ENCODE results near the gene HOXD8.

HOXD8 gene

DNA sequence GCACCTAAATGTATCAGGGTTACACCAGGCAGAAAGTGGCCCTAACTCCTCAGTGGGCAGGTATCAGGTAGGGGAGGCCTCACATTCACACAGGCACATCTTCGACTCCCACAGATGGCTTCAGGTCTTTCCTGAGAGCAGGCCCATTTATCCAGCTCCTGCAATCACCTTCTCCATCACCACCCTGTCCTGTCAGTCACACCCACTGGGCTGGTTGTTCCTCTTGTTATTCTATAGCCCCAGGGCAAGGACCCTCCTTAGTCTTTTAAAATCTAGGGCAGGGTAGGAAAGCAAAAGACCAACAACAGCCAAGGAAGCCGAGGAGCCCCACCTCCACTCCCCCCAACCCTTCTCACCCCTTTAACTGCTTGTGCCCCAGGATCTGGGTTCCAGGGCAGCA is 12.8 kb downstream of the HOXD8 start:
- TF ChIP-seq MYC (IDR thresholded peaks at IDR 0.05; ENCODE audit: low read depth, low read length) (no peak), CTCF (IDR thresholded peaks at IDR 0.05; ENCODE audit: low read depth, low read length) (no peak), POLR2A (IDR thresholded peaks at IDR 0.05; ENCODE audit: extremely low read depth, insufficient read length) (no peak)
- TF ChIP-seq, protein P1, sequence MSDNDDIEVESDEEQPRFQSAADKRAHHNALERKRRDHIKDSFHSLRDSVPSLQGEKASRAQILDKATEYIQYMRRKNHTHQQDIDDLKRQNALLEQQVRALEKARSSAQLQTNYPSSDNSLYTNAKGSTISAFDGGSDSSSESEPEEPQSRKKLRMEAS (IDR thresholded peaks at IDR 0.05; ENCODE audit: low read depth, low read length), result no peak

GRCh38 chr2:176145085-176145969 is 15.8 kb downstream of the HOXD8 start:
- DNase-seq (ENCODE audit: low read depth), result no peak
- TF ChIP-seq, protein P1 (IDR thresholded peaks at IDR 0.05; ENCODE audit: low read depth, low read length), result no peak
- no peak overlapping the region for H3K4me3 ChIP-seq (ENCODE audit: low read depth, low read length)

More for the DNA sequence above, 12.8 kb downstream of the HOXD8 start:
- no peak for DNase-seq (ENCODE audit: low read depth)
- H3K4me3 ChIP-seq (ENCODE audit: low read depth, low read length), result no peak overlapping the region

DNA sequence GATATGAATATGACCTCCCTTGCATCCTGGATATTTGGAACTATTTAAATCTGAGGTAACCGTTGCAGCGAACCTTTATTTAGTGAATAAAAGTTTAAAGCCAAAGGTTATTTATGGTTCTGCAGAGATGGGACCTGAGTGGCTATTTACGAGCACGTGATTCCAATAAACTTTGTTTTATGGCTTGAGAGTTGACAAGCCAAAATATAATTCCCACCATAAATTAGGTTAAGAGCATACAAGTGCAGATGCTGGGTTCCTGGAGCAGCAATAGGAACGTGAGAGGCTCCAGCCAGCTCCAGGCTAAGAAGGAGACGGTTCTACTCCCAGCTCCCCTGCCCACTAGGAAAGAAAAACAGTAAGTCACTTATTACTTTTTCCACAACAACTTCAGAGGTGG is 16.6 kb downstream of the HOXD8 start:
- no peak for TF ChIP-seq CTCF (IDR thresholded peaks at IDR 0.05; ENCODE audit: low read depth, low read length)
- no peak overlapping the region for H3K4me3 ChIP-seq (ENCODE audit: low read depth, low read length)
- DNase-seq (ENCODE audit: low read depth), result no peak

DNA sequence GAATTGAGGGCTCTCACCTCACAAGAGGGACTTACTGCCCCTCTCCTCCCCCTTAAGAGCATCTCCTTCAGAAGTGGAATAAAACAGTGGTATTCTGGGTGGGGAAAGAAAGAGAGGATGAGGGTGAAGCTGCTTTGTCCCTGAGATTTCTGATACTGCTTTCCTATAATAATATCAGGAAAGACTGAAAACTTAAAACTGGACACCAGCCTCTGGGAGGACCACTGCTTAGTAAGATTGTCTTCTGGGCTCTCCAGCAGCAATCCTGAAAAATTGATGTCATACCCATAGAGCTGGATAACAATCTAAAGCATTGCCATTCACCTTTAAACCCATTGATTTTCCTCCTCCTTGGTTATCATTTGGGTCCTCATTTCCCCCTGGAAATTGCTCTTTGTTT is 17.1 kb downstream of the HOXD8 start:
- TF ChIP-seq, protein P1 (IDR thresholded peaks at IDR 0.05; ENCODE audit: low read depth, low read length), result no peak
- no peak for TF ChIP-seq MYC (IDR thresholded peaks at IDR 0.05; ENCODE audit: low read depth, low read length)
- TF ChIP-seq CTCF (IDR thresholded peaks at IDR 0.05; ENCODE audit: low read depth, low read length), result no peak
- no peak for TF ChIP-seq POLR2A (IDR thresholded peaks at IDR 0.05; ENCODE audit: extremely low read depth, insufficient read length)
- DNase-seq (ENCODE audit: low read depth), result no peak
- no peak overlapping the region for H3K4me3 ChIP-seq (ENCODE audit: low read depth, low read length)

- DNase-seq (ENCODE audit: low read depth), result no peak
- TF ChIP-seq MYC (IDR thresholded peaks at IDR 0.05; ENCODE audit: low read depth, low read length), result no peak
- TF ChIP-seq CTCF (IDR thresholded peaks at IDR 0.05; ENCODE audit: low read depth, low read length), result no peak
- TF ChIP-seq, protein P1 (IDR thresholded peaks at IDR 0.05; ENCODE audit: low read depth, low read length), result no peak
- TF ChIP-seq POLR2A (IDR thresholded peaks at IDR 0.05; ENCODE audit: extremely low read depth, insufficient read length), result no peak
- no peak overlapping the region for H3K4me3 ChIP-seq (ENCODE audit: low read depth, low read length)
These were observed 17.8 kb downstream of the HOXD8 start for GRCh38 chr2:176147210-176147799.

GRCh38 chr2:176147800-176148496 is 18.4 kb downstream of the HOXD8 start:
- no peak overlapping the region for H3K4me3 ChIP-seq (ENCODE audit: low read depth, low read length)
- TF ChIP-seq MYC (IDR thresholded peaks at IDR 0.05; ENCODE audit: low read depth, low read length), result no peak
- no peak for TF ChIP-seq POLR2A (IDR thresholded peaks at IDR 0.05; ENCODE audit: extremely low read depth, insufficient read length)
- no peak for TF ChIP-seq CTCF (IDR thresholded peaks at IDR 0.05; ENCODE audit: low read depth, low read length)
- TF ChIP-seq, protein P1 (IDR thresholded peaks at IDR 0.05; ENCODE audit: low read depth, low read length), result no peak
- DNase-seq (ENCODE audit: low read depth), result no peak
